GM20431 (cell line): ENCODE data around the gene PLCB4.

ENCODE experiments used
- in situ Hi-C: fragments of 300-500 bp; cut with MseI, MboI; formaldehyde crosslinking; loops from one replicate; pipeline ENCODE4 v1.15.0; 2020; ENCODE audit warnings: low sequenced_read_pairs; ENCODE audit not compliant: unreplicated experiment

Gene PLCB4

DNA sequence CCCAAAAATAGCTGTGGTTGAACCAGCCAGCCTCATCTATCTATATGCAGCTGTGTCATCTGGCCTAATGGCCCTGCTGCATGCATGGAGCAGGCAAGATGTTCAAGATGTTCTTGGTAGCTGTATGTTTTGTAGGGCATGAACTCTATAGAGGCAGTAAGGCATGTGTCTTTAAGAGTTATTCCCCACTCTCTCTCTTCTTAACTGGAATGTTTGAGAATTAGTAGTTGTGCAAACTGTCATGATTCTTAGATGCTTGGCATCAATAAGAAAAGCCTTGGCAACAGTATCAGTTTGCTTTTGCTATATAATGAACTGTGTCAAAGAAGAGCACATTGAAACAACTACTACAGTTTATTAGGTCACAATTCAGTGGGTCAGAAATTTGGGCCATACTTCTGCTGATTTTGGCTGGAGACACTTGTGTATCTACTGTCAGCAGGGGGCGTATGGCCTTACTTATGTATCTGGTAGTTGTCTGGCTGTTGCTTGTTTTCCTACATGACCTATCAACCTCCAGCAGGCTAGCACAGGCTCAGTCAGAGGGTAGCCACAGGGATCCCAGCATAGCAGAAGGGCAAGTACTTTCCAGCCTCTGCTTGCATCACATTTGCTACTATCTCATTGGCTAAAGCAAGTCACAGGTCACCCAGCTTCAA, 389.4 kb downstream of the PLCB4 start:
- in situ Hi-C loops, result no loop called here

DNA sequence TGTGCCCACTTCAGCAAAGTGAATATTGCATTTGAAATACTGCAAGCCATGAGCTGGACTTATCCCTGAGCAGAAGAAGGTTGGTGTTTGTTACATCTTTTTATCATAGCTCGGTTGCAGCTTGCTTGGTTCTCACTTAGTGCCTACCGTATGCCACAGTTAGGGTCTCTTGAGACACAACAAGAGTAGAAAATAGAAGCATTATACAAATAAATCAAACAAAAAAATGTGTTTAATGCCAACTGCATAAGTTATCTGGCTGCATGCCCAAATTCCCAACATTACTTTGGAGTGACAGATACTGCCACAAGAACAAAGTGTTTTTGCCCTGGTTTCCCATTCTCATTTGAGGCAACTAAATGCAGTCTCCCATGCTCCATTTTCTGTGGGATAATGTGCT, 391.6 kb downstream of the PLCB4 start:
- in situ Hi-C loops, result no loop called here

DNA sequence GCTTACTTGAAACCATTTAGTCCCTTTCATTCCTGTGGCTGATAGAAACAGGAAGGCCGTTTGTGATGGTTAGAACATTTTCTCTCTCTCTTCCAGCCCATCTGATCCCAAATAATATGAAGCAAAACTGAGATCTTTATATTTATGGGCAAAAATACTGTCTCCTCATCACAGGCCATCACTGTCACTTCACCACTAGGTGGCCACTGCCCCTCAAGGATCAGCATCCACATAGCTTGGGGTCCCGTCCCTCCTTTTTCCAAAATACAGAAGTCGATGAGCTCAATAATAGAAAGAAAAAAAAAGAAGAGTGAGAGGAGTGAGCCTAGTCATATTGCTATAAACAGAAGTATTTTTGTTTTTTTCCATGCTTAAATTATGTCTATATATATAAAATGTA, 399.1 kb downstream of the PLCB4 start:
- in situ Hi-C loops, result no loop called here

GRCh38 chr20:9474835-9475415, 406.0 kb downstream of the PLCB4 start:
- in situ Hi-C loops, result no loop called here

GRCh38 chr20:9475456-9475855, 406.6 kb downstream of the PLCB4 start:
- in situ Hi-C loops, result no loop called here

GRCh38 chr20:9476174-9476573, 407.3 kb downstream of the PLCB4 start:
- in situ Hi-C loops, result no loop called here

GRCh38 chr20:9476637-9477036, 407.8 kb downstream of the PLCB4 start:
- in situ Hi-C loops, result no loop called here

DNA sequence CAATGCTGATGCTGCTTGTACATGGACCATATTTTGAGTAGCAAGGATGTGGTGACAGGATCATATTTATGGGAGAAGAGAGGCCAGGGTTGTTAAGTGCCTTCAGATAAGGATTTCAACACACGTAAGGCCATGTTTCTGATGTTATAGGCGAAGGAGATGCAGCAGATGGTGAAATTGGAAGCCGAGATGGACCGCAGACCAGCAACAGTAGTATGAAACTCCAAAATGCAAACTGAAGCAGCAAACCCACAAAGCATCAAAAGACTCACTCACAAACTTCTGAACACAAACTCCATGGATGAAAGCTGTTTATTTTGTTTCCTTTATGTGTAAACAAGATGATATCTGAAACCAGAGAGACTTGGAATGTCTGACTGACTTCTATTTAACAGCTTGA, 409.9 kb downstream of the PLCB4 start:
- in situ Hi-C loops, result no loop called here

DNA sequence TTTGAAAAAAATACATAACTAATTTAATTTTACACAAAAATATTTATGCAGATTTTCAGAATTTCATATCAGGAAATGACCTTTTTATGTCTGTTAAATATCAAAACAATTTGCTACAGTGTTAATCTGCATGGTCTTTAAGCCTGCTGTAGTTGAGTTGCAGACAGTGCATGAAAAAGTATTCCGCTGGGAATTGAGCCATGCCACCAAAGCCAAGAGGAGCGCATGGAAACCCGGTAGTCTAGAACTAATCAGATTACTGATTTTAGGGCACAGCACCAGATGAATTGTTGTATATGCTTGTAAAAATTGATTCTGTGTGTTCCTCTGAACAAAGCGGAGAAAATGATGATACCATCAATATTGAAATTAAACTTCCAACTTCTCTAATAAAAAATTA, 411.2 kb downstream of the PLCB4 start:
- in situ Hi-C loops, result no loop called here

GRCh38 chr20:9482180-9482579, 413.3 kb downstream of the PLCB4 start:
- in situ Hi-C loops, result no loop called here

DNA sequence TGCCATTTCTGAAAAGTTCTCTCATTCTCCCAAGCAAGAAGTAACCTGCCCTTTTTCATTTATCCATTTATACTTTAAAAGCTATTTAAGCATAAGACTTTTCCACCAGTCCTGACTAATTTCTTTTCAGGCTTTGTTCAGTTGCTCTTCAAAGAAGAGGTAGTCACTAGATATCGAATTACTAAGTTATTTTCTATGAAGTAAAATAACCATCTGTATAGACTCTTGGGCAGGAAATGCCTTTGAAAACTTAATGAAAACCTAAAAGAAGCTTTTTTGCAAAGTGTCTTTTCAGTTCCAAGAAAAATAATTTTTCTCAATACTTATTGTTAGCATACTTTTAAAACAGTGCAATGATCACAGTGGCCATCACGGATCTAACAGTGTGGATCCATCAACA, 414.2 kb downstream of the PLCB4 start:
- in situ Hi-C loops, result no loop called here

DNA sequence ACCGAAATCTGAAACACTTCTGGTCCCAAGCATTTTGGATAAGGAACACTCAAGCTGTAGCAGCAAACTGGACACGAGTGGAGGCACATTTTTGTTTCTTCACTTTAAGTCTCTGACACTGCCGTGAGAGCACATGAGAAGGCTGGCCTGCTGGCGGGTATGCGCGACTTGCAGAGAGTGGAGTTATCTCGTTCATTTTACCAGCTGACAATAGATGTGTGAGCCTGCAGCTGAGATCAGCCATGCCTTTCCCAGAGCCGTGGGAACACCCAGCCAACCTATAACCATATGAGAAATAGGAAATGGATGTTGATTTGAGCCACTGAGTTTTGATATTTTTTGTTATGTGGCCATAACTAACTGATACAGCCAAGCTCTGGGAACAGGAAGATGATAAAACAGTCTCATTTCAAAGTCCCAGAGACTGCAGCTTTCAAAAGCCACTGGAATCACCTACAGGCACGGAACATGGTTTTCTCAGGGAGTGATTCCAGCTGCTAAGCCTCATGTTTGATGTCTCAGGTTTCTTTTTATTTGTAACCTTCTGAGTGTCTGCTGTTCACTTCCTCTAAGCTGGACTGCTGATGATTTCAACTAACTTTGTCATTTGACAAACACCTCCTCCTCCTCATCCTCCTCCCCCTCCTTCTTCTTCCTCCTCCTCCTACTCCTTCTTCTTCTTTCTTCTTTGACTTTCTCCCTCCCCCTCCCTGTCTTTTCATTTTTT, 416.9 kb downstream of the PLCB4 start:
- in situ Hi-C loops, result no loop called here

DNA sequence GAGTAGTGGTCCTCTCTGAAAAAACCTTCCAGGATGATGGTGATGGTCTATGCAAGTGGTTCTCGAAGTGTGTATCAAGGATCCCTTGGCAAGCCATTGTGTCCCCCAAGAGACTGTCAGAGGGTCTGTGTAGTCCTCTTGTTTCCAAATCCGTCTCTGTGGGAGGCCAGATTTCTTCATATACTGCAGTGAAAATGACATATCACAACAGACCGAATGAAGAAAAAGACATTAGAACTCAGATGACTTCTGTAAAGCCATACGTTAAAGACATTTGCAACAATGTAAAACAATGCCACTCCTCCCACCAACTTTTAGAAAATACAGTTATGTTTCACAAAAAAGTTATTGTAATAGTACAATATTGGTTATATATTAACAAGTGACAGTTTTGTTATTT, 418.3 kb downstream of the PLCB4 start:
- in situ Hi-C loops, result no loop called here

DNA sequence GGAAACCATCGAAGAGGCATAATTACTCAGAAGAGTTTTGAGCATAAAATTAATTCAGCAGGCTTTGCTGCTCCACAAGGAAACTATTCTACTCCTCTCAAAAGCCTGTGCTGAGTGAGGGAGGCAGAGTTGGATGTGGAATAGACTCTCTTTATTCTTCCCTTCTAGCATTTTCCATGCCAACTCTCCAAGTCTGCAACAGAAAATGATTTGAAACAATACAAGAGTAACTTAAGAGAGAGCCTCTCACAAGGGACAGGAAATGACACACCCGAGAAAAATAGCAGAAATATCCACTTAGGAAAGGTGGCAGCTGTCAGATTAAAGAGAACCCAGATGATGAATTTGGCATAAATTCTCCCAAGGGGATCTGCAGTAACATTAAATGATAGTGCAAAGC, 419.2 kb downstream of the PLCB4 start:
- in situ Hi-C loops, result no loop called here

GRCh38 chr20:9490161-9490560, 421.3 kb downstream of the PLCB4 start:
- in situ Hi-C loops, result no loop called here

DNA sequence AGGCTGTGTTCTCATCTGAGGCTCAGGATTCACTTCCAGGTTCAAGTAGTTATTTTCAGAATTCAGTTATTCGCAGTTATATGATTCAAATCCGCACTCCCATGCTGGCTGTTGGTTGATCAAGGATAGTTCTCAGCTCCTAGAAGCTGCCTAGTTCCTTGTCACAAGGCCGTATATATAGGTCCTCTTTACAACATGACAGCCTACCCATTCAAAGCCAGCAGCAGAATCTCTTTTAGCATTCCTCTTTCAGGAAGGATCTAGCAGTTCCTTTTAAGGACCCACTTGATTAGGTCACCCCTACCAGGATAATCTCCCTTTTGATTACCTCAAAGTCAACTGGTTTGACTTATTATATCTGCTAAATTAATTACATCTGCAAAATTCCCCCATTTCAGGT, 421.7 kb downstream of the PLCB4 start:
- in situ Hi-C loops, result no loop called here

DNA sequence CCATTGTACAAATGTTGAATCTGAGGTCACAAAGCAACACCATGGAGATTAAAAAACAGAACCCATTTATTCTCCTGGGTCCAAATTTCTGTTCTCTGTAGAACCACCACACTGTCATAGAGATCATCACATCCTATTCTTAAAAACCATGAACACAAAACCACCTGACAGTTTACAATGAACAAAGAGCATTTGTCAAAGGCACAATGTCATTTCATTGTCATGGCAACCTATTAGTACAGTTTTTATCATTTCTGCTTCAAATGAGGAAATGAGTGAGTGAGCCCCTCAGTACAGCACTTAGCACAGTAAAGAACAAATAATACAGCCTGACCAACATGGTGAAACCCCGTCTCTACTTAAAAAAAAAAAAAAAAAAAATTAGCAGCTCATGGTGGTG, 422.4 kb downstream of the PLCB4 start:
- in situ Hi-C loops, result no loop called here

DNA sequence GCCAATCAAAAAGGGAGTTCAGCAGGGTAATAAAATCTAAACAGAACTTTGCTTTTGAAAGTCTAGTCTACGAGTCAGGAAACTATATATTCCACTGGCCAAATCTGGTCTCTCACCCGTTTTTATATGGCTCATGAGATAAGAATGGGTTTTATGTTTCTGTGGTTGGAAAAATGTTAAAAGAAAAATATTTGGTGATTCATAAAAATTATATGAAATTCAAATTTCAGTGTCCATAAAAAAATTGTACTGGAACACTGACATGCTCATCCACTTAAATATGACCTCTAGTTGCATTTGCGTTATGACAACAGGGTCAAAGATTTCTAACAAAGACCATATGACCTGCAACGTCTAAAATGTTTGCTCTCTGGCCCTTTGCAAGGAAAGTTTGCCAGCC, 423.2 kb downstream of the PLCB4 start:
- in situ Hi-C loops, result no loop called here

- in situ Hi-C loops, result no loop called here
Measured at GRCh38 chr20:9493803-9494202, 424.9 kb downstream of the PLCB4 start.

DNA sequence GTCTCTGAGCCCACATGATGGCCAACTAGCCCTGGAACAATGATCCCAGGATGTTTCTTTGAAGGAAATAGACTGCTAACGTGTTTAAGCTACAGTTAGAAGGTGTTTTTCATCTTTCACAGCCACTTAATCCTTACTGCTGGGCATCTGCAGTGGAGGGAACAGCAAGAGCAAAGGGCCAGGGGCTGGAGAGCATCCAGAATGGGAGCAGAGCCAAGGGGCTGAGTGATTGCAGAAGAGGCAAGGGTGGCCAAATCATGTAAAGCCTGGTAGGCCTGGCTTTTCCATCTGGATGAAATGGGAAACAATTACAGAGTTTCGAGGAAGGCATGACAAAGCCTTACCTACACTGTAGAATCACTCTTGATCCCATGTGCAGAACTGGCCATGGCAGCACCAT, 426.8 kb downstream of the PLCB4 start:
- in situ Hi-C loops, result no loop called here

DNA sequence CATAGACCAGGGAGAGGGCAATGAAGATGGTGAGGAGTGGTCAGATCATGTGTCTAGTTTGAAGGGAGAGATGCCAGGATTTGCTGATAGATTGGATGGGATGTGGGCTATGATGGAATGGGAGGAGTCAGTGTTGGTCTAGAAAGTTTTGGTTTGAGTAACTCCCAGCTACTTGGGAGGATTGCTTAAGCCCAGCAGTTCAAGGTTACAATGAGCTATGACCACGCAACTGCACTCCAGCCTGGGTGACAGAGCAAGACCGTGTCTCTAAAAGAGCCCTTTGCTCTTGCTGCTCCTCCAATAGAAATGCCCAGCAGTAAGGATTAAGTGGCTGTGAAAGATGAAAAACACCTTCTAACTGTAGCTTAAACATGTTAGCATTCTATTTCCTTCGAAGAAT, 427.3 kb downstream of the PLCB4 start:
- in situ Hi-C loops, result no loop called here

DNA sequence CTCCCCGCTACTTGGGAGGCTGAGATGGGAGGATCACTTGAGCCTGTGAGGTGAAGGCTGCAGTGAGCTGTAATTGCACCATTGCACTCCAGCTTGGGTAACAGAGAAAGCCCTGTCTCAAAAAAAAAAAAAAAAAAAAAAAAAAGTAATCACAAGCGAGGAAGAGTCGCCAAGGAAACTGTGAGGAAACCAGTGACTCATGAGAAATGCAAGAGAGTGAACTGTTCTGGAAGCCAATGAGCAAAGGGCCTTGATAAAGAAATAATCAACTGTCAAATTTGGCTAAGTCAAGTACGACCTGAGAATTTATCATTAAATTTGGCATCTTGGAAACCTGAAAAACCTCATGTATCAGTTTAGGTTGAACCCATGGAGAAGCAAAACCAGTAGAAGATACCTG, 429.4 kb downstream of the PLCB4 start:
- in situ Hi-C loops, result no loop called here
